ENCODE results near the gene PIP4K2C. TPM values are rescaled to one million over a fixed set of nuclear protein-coding genes. Genes with fewer than 3 reads are reported as not detected.

PIP4K2C gene
- total RNA-seq, 2 experiments from 2014 or later, result 15.1 to 17.3 TPM

- Histone ChIP-seq H3K27me3 (ENCODE audit: control insufficient read depth in 1 of 2, insufficient read depth in 2 of 2, low read length in 2 of 2) (peaks cover 22 to 25% of the 10 kb centered on the region in 2 experiments), H3K9me3 (ENCODE audit: control insufficient read depth in 1 of 2, insufficient read depth in 1 of 2, low read length in 2 of 2) (no peaks in the 10 kb centered on the region), H3K27ac (ENCODE audit: low read depth in 1 of 2, low read length in 2 of 2) (no peak overlapping the region), H3K4me1 (ENCODE audit: insufficient read depth, low read length) (peaks cover 12% of the 10 kb centered on the region), H3K36me3 (ENCODE audit: insufficient read depth, low read length) (no peaks in the 10 kb centered on the region), H3K4me3 (ENCODE audit: low read length) (no peak overlapping the region)
- Mint-ChIP-seq H3K4me3 (no peak overlapping the region), H3K4me1 (ENCODE audit: low read depth) (peaks cover 7% of the 10 kb centered on the region), H3K36me3 (ENCODE audit: low read depth) (no peaks in the 10 kb centered on the region), H3K27ac (no peak overlapping the region), H3K9me3 (no peaks in the 10 kb centered on the region), H3K27me3 (peaks cover 59% of the 10 kb centered on the region)
- TF ChIP-seq CTCF (IDR thresholded peaks at IDR 0.05), result no peak
- ChIA-PET POLR2A (no interaction called here), CTCF (interaction anchor here (0.7 to 1.0 kb wide), 3 partner anchors 34 to 54 kb away, joined by 3 read pairs; no protein-coding TSS in a partner anchor)
- no peak for DNase-seq
- intact Hi-C loops (cut with DNase I, micrococcal nuclease), result no loop called here
- ATAC-seq (ENCODE audit: poor library complexity), result no peak
These were observed 46.4 kb downstream of the PIP4K2C start for GRCh38 chr12:57637364-57637763.

GRCh38 chr12:57638096-57638495 lies 47.1 kb downstream of the PIP4K2C start:
- Histone ChIP-seq H3K9me3 (ENCODE audit: control insufficient read depth in 1 of 2, insufficient read depth in 1 of 2, low read length in 2 of 2) (no peaks in the 10 kb centered on the region), H3K27me3 (ENCODE audit: control insufficient read depth in 1 of 2, insufficient read depth in 2 of 2, low read length in 2 of 2) (peaks cover 21% of the 10 kb centered on the region in 2 experiments), H3K4me1 (ENCODE audit: insufficient read depth, low read length) (peaks cover 5% of the 10 kb centered on the region), H3K36me3 (ENCODE audit: insufficient read depth, low read length) (no peaks in the 10 kb centered on the region), H3K4me3 (ENCODE audit: low read length) (no peak overlapping the region), H3K27ac (ENCODE audit: low read depth in 1 of 2, low read length in 2 of 2) (no peak overlapping the region)
- DNase-seq (no peak), ATAC-seq (ENCODE audit: poor library complexity) (no peak)
- Mint-ChIP-seq H3K36me3 (ENCODE audit: low read depth) (no peaks in the 10 kb centered on the region), H3K27ac (no peak overlapping the region), H3K4me1 (ENCODE audit: low read depth) (peaks cover 5% of the 10 kb centered on the region), H3K4me3 (no peak overlapping the region), H3K9me3 (no peaks in the 10 kb centered on the region), H3K27me3 (peaks cover 62% of the 10 kb centered on the region)
- intact Hi-C loops (cut with DNase I, micrococcal nuclease), result no loop called here
- POLR2A ChIA-PET, result no interaction called here
- TF ChIP-seq CTCF (IDR thresholded peaks at IDR 0.05), result no peak
- CTCF ChIA-PET, result interaction anchor here (0.7 to 1.0 kb wide), 3 partner anchors 33 to 179 kb away, joined by 3 read pairs; partner anchors contain the start of gene GLI1

GRCh38 chr12:57640175-57641042 lies 49.4 kb downstream of the PIP4K2C start:
- POLR2A ChIA-PET, result no interaction called here
- Mint-ChIP-seq H3K9me3 (no peaks in the 10 kb centered on the region), H3K4me1 (ENCODE audit: low read depth) (no peaks in the 10 kb centered on the region), H3K27ac (no peak overlapping the region), H3K27me3 (peaks cover 52% of the 10 kb centered on the region), H3K36me3 (ENCODE audit: low read depth) (no peaks in the 10 kb centered on the region), H3K4me3 (no peak overlapping the region)
- H3K4me3 ChIP-seq (ENCODE audit: low read length), result no peak overlapping the region
- intact Hi-C loops (cut with DNase I, micrococcal nuclease), result no loop called here
- H3K27ac ChIP-seq (ENCODE audit: low read depth in 1 of 2, low read length in 2 of 2), result no peak overlapping the region
- peaks cover 7 to 9% of the 10 kb centered on the region in 2 experiments for H3K27me3 ChIP-seq (ENCODE audit: control insufficient read depth in 1 of 2, insufficient read depth in 2 of 2, low read length in 2 of 2)
- no peaks in the 10 kb centered on the region for H3K9me3 ChIP-seq (ENCODE audit: control insufficient read depth in 1 of 2, insufficient read depth in 1 of 2, low read length in 2 of 2)
- H3K36me3 ChIP-seq (ENCODE audit: insufficient read depth, low read length), result no peaks in the 10 kb centered on the region
- CTCF ChIA-PET, result interaction anchor here (0.9 kb wide), 1 partner anchor 57 kb away, joined by 4 read pairs; no protein-coding TSS in a partner anchor
- no peak for DNase-seq
- no peak for ATAC-seq (ENCODE audit: poor library complexity)
- H3K4me1 ChIP-seq (ENCODE audit: insufficient read depth, low read length), result no peaks in the 10 kb centered on the region
- no peak for TF ChIP-seq CTCF (IDR thresholded peaks at IDR 0.05)
